DND-41 (cell line): ENCODE results near the gene SENP2.

Source experiments
- ATAC-seq: fragments of 200-7000 bp; cut with Tn5 transposase; 3 replicates; pipeline ENCODE4 v1.9.1; 2021; ENCODE audit warnings: low read depth; ENCODE audit not compliant: insufficient read depth
- DNase-seq: peaks from one replicate; pipeline ENCODE4 v3.0.0-alpha.2; 2020
- H2AFZ ChIP-seq: 2 replicates; pipeline ENCODE4 v1.6.0; 2012; ENCODE audit warnings: low read depth, low read length
- H3K27ac ChIP-seq: 2 replicates; pipeline ENCODE4 v1.5.1; 2012; ENCODE audit warnings: low read length, inconsistent platforms
- H3K27me3 ChIP-seq: fragments of 200-600 bp; sonication (generic); 2 replicates; pipeline ENCODE4 v1.6.0; 2012; ENCODE audit warnings: low read length, mild to moderate bottlenecking, inconsistent platforms; ENCODE audit not compliant: insufficient read depth, poor library complexity
- H3K36me3 ChIP-seq: 2 replicates; pipeline ENCODE4 v1.5.1; 2012; ENCODE audit warnings: low read length, inconsistent platforms; ENCODE audit not compliant: insufficient read depth
- H3K4me1 ChIP-seq: 2 replicates; pipeline ENCODE4 v1.5.1; 2012; ENCODE audit warnings: mild to moderate bottlenecking, low read length; ENCODE audit not compliant: insufficient read depth
- H3K4me2 ChIP-seq: 2 replicates; pipeline ENCODE4 v1.6.0; 2012; ENCODE audit warnings: mild to moderate bottlenecking, moderate library complexity, low read length, inconsistent platforms; ENCODE audit not compliant: insufficient read depth
- H3K4me3 ChIP-seq, 2 experiments: fragments of 200-600 bp in 1 of 2; shearing (Covaris generic) in 1 of 2; 2 replicates each; pipeline ENCODE4 v1.5.1; 2012 to 2016; ENCODE audit warnings: inconsistent platforms in 2 of 2, low read length in 2 of 2, mild to moderate bottlenecking in 2 of 2, low read depth in 1 of 2, moderate library complexity in 1 of 2
- H3K79me2 ChIP-seq: 2 replicates; pipeline ENCODE4 v1.6.0; 2012; ENCODE audit warnings: low read length, inconsistent platforms; ENCODE audit not compliant: insufficient read depth
- H3K9ac ChIP-seq: 2 replicates; pipeline ENCODE4 v1.6.0; 2012; ENCODE audit warnings: low read depth, mild to moderate bottlenecking, inconsistent platforms, low read length, moderate library complexity
- H3K9me3 ChIP-seq: 2 replicates; pipeline ENCODE4 v1.5.1; 2012; ENCODE audit warnings: low read length, moderate library complexity, mild to moderate bottlenecking, inconsistent platforms; ENCODE audit not compliant: insufficient read depth, severe bottlenecking
- H4K20me1 ChIP-seq: 2 replicates; pipeline ENCODE4 v1.6.0; 2012; ENCODE audit warnings: low read length; ENCODE audit not compliant: insufficient read depth
- CTCF ChIP-seq: IDR thresholded peaks from 2 replicates; pipeline ENCODE4 v1.5.1; 2012; ENCODE audit warnings: borderline replicate concordance, low read length, moderate library complexity, mild to moderate bottlenecking; ENCODE audit not compliant: poor library complexity, severe bottlenecking; ENCODE audit errors: extremely low read depth
- EZH2 ChIP-seq: IDR thresholded peaks from 3 replicates; pipeline ENCODE4 v1.6.1; 2012; ENCODE audit warnings: borderline replicate concordance, low read depth, mild to moderate bottlenecking, moderate library complexity, low read length, inconsistent platforms; ENCODE audit not compliant: severe bottlenecking

The SENP2 gene

GRCh38 chr3:185653949-185654757 is 68.1 kb downstream of the SENP2 start:
- H3K79me2 ChIP-seq, result no peaks in the 10 kb centered on the region
- no peak overlapping the region for H3K4me2 ChIP-seq
- DNase-seq (no peak), ATAC-seq (no peak)
- H3K4me1 ChIP-seq, result no peaks in the 10 kb centered on the region
- H3K36me3 ChIP-seq, result no peaks in the 10 kb centered on the region
- H3K9ac ChIP-seq, result no peak overlapping the region
- H3K27me3 ChIP-seq, result peaks cover 4% of the 10 kb centered on the region
- no peak overlapping the region for H2AFZ ChIP-seq
- H3K4me3 ChIP-seq, result no peak overlapping the region
- H3K27ac ChIP-seq, result no peak overlapping the region
- TF ChIP-seq CTCF (no peak), EZH2 (no peak)
- H3K9me3 ChIP-seq, result no peaks in the 10 kb centered on the region
- no peaks in the 10 kb centered on the region for H4K20me1 ChIP-seq

GRCh38 chr3:185654758-185655145 is 68.7 kb downstream of the SENP2 start:
- H3K36me3 ChIP-seq, result no peaks in the 10 kb centered on the region
- no peak for DNase-seq

GRCh38 chr3:185655426-185656320 is 69.6 kb downstream of the SENP2 start:
- DNase-seq (no peak), ATAC-seq (no peak)
- H3K9ac ChIP-seq, result no peak overlapping the region
- no peaks in the 10 kb centered on the region for H3K36me3 ChIP-seq
- no peak overlapping the region for H3K4me3 ChIP-seq
- H2AFZ ChIP-seq, result no peak overlapping the region
- H3K27ac ChIP-seq, result no peak overlapping the region
- H3K79me2 ChIP-seq, result no peaks in the 10 kb centered on the region
- TF ChIP-seq CTCF (no peak), EZH2 (no peak)
- no peaks in the 10 kb centered on the region for H3K9me3 ChIP-seq
- H3K4me2 ChIP-seq, result no peak overlapping the region
- H4K20me1 ChIP-seq, result 0 out of 2 replicates have a peak, but pooled peaks cover 7% of the 10 kb centered on the region
- H3K27me3 ChIP-seq, result peaks cover 10% of the 10 kb centered on the region
- peaks cover 5% of the 10 kb centered on the region for H3K4me1 ChIP-seq

More at GRCh38 chr3:185654758-185655145, 68.7 kb downstream of the SENP2 start:
- no peak for ATAC-seq
- H4K20me1 ChIP-seq, result no peaks in the 10 kb centered on the region
- H3K9me3 ChIP-seq, result no peaks in the 10 kb centered on the region
- H3K27me3 ChIP-seq, result peaks cover 4% of the 10 kb centered on the region
- no peaks in the 10 kb centered on the region for H3K4me1 ChIP-seq
- no peak overlapping the region for H2AFZ ChIP-seq
- no peak for TF ChIP-seq CTCF
- TF ChIP-seq EZH2, result no peak
- H3K4me2 ChIP-seq, result no peak overlapping the region
- H3K4me3 ChIP-seq, result no peak overlapping the region
- H3K9ac ChIP-seq, result no peak overlapping the region
- H3K27ac ChIP-seq, result no peak overlapping the region
- H3K79me2 ChIP-seq, result no peaks in the 10 kb centered on the region
